HG03060 (cell line): ENCODE measurements around the gene RBM34.
A peak's percentile ranks its signal among the peaks of the same experiment; 100 is the strongest.
"Not testable (repeated sequence)": the region's sequence is repeated elsewhere in the genome, so short reads cannot be mapped to it uniquely, and the experiment has no call there.

ENCODE experiments used
- ATAC-seq: cut with Tn5 transposase; IDR thresholded peaks from one replicate; pipeline ENCODE4 v1.9.1; 2021; ENCODE audit warnings: low read depth, moderate number of reproducible peaks; ENCODE audit not compliant: unreplicated experiment

The RBM34 gene, protein sequence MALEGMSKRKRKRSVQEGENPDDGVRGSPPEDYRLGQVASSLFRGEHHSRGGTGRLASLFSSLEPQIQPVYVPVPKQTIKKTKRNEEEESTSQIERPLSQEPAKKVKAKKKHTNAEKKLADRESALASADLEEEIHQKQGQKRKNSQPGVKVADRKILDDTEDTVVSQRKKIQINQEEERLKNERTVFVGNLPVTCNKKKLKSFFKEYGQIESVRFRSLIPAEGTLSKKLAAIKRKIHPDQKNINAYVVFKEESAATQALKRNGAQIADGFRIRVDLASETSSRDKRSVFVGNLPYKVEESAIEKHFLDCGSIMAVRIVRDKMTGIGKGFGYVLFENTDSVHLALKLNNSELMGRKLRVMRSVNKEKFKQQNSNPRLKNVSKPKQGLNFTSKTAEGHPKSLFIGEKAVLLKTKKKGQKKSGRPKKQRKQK

DNA sequence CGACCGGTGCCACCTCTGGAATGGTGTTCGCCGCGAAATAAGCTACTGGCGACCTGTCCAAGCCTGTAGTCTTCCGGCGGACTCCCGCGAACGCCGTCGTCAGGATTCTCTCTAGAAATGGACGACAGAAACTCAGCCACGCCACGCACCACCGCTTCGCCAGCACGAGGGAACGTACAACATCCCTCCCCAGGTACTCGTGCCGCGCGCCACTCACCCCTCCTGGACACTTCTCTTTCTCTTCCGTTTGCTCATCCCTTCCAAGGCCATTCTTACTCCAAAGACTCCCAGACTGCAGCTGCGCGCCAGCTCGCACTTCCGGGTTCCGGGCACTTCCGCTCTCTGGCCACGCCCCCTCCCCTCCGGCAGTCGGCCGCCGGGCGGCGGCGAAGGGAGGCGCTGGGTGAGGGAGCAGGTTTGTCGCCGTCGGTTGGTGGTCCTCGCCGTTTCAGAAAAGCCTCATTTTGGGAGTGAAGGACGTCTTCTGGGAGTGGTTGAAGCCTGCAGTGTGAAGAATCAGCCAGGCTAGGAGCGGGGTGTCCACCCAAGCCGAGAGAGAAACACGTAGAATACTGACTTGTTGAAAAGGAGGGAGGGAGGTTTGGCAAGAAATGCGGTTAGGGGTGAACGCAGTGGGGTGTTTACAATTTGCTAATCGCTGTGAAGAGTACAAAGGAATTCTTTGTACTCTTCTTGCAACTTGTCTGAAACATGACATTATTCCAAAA is at the start of gene RBM34:
Gene RBM34 (minus strand): TSS at position 294 of the 728 bp plus-strand sequence. CDS start 24 bp downstream, at position 270.
- ATAC-seq: peak; percentile 57

- no peak for ATAC-seq
Observed at GRCh38 chr1:235207209-235207565, 46.1 kb upstream of the RBM34 start.

GRCh38 chr1:235206533-235207208 is 45.6 kb upstream of the RBM34 start:
- no peak for ATAC-seq

GRCh38 chr1:235205687-235206086 is 44.6 kb upstream of the RBM34 start:
- no peak for ATAC-seq

GRCh38 chr1:235203428-235203827 is 42.4 kb upstream of the RBM34 start:
- ATAC-seq: no peak

DNA sequence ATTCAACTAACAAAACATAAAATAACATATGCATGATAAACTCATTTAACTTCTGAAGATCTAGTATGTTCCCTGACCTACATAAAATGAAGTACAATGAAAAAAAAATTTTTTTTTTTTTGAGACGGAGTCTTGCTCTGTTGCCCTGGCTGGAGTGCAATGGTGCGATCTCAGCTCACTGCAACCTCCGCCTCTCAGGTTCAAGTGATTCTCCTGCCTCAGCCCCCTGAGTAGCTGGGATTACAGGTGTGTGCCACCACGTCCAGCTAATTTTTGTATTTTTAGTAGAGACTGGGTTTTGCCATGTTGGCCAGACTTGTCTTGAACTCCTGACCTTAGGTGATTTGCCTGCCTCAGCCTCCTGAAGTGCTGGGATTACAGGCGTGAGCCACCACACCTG is 41.4 kb upstream of the RBM34 start:
- ATAC-seq: not testable (repeated sequence)

GRCh38 chr1:235199441-235199840 is 38.4 kb upstream of the RBM34 start:
- no peak for ATAC-seq

DNA sequence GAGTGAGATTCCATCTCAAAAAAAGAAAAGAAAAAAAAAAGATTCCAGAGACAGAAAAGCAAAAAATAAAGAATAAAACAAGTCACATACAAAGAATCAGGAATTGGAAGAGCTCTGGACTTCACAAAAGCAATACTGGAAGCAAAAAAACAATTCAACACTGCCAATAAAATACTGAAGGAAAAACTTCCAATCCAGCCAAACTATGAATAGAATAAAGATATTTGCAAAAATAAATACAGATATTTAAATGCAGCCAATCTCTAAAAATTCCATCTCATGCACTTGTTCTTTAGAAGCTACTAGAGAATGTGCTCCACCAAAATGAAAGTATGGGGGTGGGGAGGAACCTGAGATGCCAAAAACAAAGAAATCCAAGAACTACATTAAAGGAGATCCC is 29.4 kb upstream of the RBM34 start:
- no peak for ATAC-seq

DNA sequence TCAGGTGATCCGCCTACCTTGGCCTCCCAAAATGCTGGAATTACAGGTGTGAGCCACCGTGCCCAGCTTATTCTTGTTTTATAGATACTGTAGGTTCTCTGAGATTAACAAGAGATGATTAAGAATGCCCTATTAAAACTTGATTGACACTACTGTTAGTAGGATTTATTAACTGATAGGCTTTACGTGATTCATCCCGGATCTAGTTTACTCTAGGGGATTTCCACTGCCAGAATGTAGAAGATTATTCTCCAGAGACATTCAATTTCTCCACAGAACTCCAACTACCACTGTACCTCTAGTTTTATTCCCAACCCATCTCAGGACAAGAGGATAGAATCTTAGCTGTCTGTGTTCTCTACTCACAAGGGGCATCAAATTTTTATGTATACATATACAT is 26.3 kb upstream of the RBM34 start:
- no peak for ATAC-seq

DNA sequence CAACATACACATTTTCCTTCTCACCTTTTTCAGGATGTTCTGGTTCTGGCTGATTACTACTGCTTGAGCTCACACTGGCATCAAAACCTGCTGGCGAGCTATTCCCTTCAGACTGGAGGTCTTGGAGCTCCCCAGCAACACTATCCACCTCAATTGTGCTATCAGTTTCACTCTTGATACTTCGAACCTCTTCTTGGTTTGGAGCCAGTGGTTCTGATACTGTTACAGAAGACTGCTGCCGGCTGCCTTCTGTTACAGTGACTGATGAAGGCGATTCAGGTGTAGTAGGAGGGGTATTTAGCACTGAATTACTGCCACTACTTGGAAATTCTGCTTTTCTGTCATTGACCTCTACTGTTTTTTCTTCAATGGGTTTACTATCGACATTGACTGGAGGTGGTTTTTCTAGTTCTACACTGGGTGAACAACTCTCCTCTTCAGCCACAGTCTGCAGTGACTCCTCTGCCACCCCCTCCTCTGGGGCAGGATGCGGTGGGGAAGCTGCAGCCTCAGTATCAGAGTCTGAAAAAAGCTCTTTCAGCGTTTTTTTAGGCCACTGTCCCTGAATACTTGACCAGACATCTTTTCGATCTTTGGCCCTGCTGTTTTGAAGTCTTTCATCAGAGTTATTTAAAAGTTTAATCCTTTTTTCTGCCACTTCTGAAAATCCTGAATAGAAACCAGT is 20.7 kb upstream of the RBM34 start:
- ATAC-seq: no peak

DNA sequence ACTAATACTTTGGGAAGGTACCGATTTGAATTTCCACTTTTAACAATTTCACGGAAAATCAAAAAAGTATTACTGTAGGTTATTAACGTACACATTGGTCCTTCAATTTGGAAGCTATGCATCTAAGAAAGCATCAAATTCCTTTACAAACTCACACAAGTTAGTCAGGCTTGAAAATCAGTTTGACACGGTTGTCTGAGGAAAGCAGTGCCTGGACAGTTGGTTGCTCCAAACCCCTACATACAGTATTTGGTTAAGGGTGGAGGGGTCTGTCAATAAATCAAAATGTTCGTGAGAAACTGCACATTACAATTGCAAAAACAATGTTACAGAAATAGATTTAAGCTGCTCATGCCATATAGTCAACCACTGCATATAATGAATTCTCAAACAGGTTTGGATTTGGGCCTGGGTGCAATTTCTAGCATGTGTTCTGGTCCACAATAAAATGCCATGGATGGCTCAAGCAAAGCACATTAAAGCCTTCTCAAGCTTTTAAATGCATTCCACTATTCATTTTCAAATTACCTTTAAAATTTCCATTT is 19.9 kb upstream of the RBM34 start:
- no peak for ATAC-seq

DNA sequence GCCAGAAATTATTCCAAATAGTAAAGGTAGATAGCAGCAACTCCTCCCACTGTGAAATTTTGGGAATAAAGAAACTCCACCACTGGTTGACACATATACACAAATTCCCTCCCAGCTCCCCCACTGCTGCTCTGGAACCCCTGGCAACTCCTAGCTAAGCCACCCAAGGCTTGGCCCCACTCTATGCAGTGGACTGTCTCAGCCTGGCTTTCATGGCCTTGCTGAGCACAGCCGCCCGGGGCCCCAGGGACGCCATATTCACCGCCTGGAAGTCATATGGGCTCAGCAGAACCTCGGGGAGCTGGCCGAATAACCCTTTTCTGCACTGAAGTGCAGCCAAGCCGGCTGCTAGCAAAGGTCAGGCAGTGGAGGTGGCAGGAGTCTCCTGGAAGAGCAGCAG is 15.4 kb upstream of the RBM34 start:
- no peak for ATAC-seq

- ATAC-seq: no peak
Observed at GRCh38 chr1:235169986-235170385, 8.9 kb upstream of the RBM34 start.

- no peak for ATAC-seq
Observed at GRCh38 chr1:235168375-235168774, 7.3 kb upstream of the RBM34 start.

DNA sequence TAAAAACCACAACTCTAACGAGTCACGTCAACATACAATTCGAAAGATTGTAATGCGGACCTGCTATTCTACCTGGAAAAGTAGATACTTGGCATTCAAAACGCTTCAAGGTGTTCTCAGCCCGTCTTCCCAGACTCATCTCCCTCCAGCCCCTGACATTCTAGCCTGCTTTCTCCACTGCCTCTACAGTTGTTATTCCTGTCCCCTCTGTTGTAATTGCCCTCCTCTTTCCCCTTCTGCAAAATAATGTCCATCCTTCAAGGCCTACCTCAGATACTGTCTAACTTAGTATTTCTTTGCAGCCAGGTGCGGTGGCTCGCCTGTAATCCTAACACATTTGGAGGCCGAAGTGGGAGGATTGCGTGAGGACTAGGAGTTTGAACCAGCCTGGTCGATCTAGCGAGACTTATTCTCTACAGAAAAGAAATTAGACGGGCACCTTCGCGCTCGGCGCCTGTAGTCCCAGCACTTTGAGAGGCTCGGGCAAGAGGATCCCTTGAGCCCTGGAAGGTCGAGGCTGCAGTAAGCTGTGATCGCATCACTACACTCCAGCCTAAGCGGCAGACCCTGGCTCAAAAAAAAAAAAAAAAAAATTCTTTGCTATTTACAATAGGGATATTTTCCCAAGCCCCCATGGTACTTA is 756 bp upstream of the RBM34 start:
- no peak for ATAC-seq

- ATAC-seq: peak; percentile 27
Observed at GRCh38 chr1:235160383-235160956, 580 bp downstream of the RBM34 start.

GRCh38 chr1:235159930-235160329 is 1.1 kb downstream of the RBM34 start:
- not testable (repeated sequence) for ATAC-seq

GRCh38 chr1:235159284-235159683 is 1.8 kb downstream of the RBM34 start:
- not testable (repeated sequence) for ATAC-seq

DNA sequence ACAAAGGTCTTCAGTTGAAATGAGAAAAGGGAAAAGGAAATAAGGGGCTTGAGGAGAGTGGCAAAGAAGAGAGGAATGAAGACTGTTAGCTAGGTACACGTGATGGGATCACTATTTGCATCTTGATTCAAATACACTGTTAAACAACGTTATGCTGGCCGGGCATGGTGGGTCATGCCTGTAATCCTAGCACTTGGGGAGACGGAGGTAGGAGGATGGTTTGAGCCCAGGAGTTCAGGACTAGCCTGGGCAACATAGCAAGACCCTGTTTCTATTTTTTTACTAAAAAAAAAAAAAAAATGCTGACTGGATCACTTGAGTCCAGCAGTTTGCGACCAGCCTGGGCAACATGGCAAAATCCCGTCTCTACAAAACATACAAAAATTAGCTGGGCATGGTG is 2.4 kb downstream of the RBM34 start:
- no peak for ATAC-seq

- no peak for ATAC-seq
Observed at GRCh38 chr1:235157150-235157549, 3.9 kb downstream of the RBM34 start.
